DMS53 (cell line): Measurements from ENCODE around the gene FHOD3.

Experiments
- DNase-seq: peaks from one replicate; lab custom pipeline; 2025; lab: John Stamatoyannopoulos, UW

FHOD3 gene

GRCh38 chr18:36322734-36323133 is 25.2 kb downstream of the FHOD3 start:
- no peak for DNase-seq

GRCh38 chr18:36323421-36323820 is 25.9 kb downstream of the FHOD3 start:
- peak; percentile 13 for DNase-seq

- DNase-seq = no peak
Measured at GRCh38 chr18:36325846-36326245, 28.3 kb downstream of the FHOD3 start.

GRCh38 chr18:36326771-36327170 is 29.3 kb downstream of the FHOD3 start:
- DNase-seq = no peak

- DNase-seq = no peak
Measured at GRCh38 chr18:36327352-36328316, 30.1 kb downstream of the FHOD3 start.

- DNase-seq = no peak
Measured at GRCh38 chr18:36328385-36328858, 30.9 kb downstream of the FHOD3 start.

GRCh38 chr18:36328916-36329315 is 31.4 kb downstream of the FHOD3 start:
- DNase-seq = no peak

- no peak for DNase-seq
Measured at GRCh38 chr18:36329684-36330434, 32.3 kb downstream of the FHOD3 start.

- DNase-seq = no peak
Measured at GRCh38 chr18:36330435-36331052, 33.0 kb downstream of the FHOD3 start.

- DNase-seq = peak; percentile 40
Measured at GRCh38 chr18:36331521-36331971, 34.0 kb downstream of the FHOD3 start.

- DNase-seq = peak; percentile 58
Measured at GRCh38 chr18:36333414-36333813, 35.9 kb downstream of the FHOD3 start.

GRCh38 chr18:36334798-36335197 is 37.3 kb downstream of the FHOD3 start:
- no peak for DNase-seq

GRCh38 chr18:36335476-36336279 is 38.2 kb downstream of the FHOD3 start:
- no peak for DNase-seq

- DNase-seq = peak; percentile 64
Measured at GRCh38 chr18:36337679-36338402, 40.3 kb downstream of the FHOD3 start.

- DNase-seq = peak; percentile 33
Measured at GRCh38 chr18:36338403-36338933, 41.0 kb downstream of the FHOD3 start.

- no peak for DNase-seq
Measured at GRCh38 chr18:36340246-36340645, 42.7 kb downstream of the FHOD3 start.

GRCh38 chr18:36341944-36342343 is 44.4 kb downstream of the FHOD3 start:
- DNase-seq = no peak

GRCh38 chr18:36348331-36348730 is 50.8 kb downstream of the FHOD3 start:
- no peak for DNase-seq

- no peak for DNase-seq
Measured at GRCh38 chr18:36348971-36349417, 51.5 kb downstream of the FHOD3 start.

GRCh38 chr18:36349552-36349951 is 52.0 kb downstream of the FHOD3 start:
- DNase-seq = no peak
